ENCODE measurements around the gene FCHO2.
A peak's percentile ranks its signal among the peaks of the same experiment; 100 is the strongest.
"Not testable (repeated sequence)": the region's sequence is repeated elsewhere in the genome, so short reads cannot be mapped to it uniquely, and the experiment has no call there.

The FCHO2 gene

GRCh38 chr5:72955143-72955767 is 586 bp upstream of the FCHO2 start:
- DNase-seq (ENCODE audit: low read depth in 2 of 3, low spot score in 1 of 3) = peak in 1 of 3 donors; percentile 14

- DNase-seq (ENCODE audit: low read depth in 2 of 3, low spot score in 1 of 3) = peak in 2 of 3 donors; percentile 10 to 12
Observed at GRCh38 chr5:72956324-72957140, 691 bp downstream of the FCHO2 start.

GRCh38 chr5:72957337-72957736 is 1.5 kb downstream of the FCHO2 start:
- DNase-seq (ENCODE audit: low read depth in 2 of 3, low spot score in 1 of 3) = no peak

- no peak for DNase-seq (ENCODE audit: low read depth in 2 of 3, low spot score in 1 of 3)
Observed at GRCh38 chr5:72959257-72959656, 3.4 kb downstream of the FCHO2 start.

GRCh38 chr5:72974481-72974880 is 18.6 kb downstream of the FCHO2 start:
- DNase-seq (ENCODE audit: low read depth in 2 of 3, low spot score in 1 of 3) = not testable (repeated sequence)

- not testable (repeated sequence) for DNase-seq (ENCODE audit: low read depth in 2 of 3, low spot score in 1 of 3)
Observed at GRCh38 chr5:72976810-72977209, 21.0 kb downstream of the FCHO2 start.

- no peak for DNase-seq (ENCODE audit: low read depth in 2 of 3, low spot score in 1 of 3)
Observed at GRCh38 chr5:72985719-72986118, 29.9 kb downstream of the FCHO2 start.

- no peak for DNase-seq (ENCODE audit: low read depth in 2 of 3, low spot score in 1 of 3)
Observed at GRCh38 chr5:72988769-72989168, 32.9 kb downstream of the FCHO2 start.

GRCh38 chr5:72991394-72991793 is 35.6 kb downstream of the FCHO2 start:
- no peak for DNase-seq (ENCODE audit: low read depth in 2 of 3, low spot score in 1 of 3)

GRCh38 chr5:72994578-72994977 is 38.7 kb downstream of the FCHO2 start:
- no peak for DNase-seq (ENCODE audit: low read depth in 2 of 3, low spot score in 1 of 3)

- no peak for DNase-seq (ENCODE audit: low read depth in 2 of 3, low spot score in 1 of 3)
Observed at GRCh38 chr5:72996632-72997031, 40.8 kb downstream of the FCHO2 start.

- no peak for DNase-seq (ENCODE audit: low read depth in 2 of 3, low spot score in 1 of 3)
Observed at GRCh38 chr5:72999916-73000315, 44.1 kb downstream of the FCHO2 start.

- no peak for DNase-seq (ENCODE audit: low read depth in 2 of 3, low spot score in 1 of 3)
Observed at GRCh38 chr5:73005886-73006285, 50.0 kb downstream of the FCHO2 start.

GRCh38 chr5:73007051-73007450 is 51.2 kb downstream of the FCHO2 start:
- DNase-seq (ENCODE audit: low read depth in 2 of 3, low spot score in 1 of 3) = no peak

- no peak for DNase-seq (ENCODE audit: low read depth in 2 of 3, low spot score in 1 of 3)
Observed at GRCh38 chr5:73008831-73009230, 53.0 kb downstream of the FCHO2 start.

GRCh38 chr5:73011612-73012011 is 55.8 kb downstream of the FCHO2 start:
- DNase-seq (ENCODE audit: low read depth in 2 of 3, low spot score in 1 of 3) = not testable (repeated sequence)

- no peak for DNase-seq (ENCODE audit: low read depth in 2 of 3, low spot score in 1 of 3)
Observed at GRCh38 chr5:73018892-73019291, 63.1 kb downstream of the FCHO2 start.

- no peak for DNase-seq (ENCODE audit: low read depth in 2 of 3, low spot score in 1 of 3)
Observed at GRCh38 chr5:73019766-73020165, 63.9 kb downstream of the FCHO2 start.

- no peak for DNase-seq (ENCODE audit: low read depth in 2 of 3, low spot score in 1 of 3)
Observed at GRCh38 chr5:73022471-73023169, 66.8 kb downstream of the FCHO2 start.

GRCh38 chr5:73024946-73025544 is 69.2 kb downstream of the FCHO2 start:
- DNase-seq (ENCODE audit: low read depth in 2 of 3, low spot score in 1 of 3) = not testable (repeated sequence)

GRCh38 chr5:73027361-73027760 is 71.5 kb downstream of the FCHO2 start:
- DNase-seq (ENCODE audit: low read depth in 2 of 3, low spot score in 1 of 3) = no peak

- no peak for DNase-seq (ENCODE audit: low read depth in 2 of 3, low spot score in 1 of 3)
Observed at GRCh38 chr5:73027816-73028215, 72.0 kb downstream of the FCHO2 start.
